Rectal smooth muscle tissue (tissue), 1 donor: ENCODE data around the gene MMAB.

Experiments used
- H3K27ac ChIP-seq: one replicate; pipeline ENCODE4 v1.7.0; 2013; ENCODE audit warnings: low read depth, low read length, inconsistent platforms
- H3K27me3 ChIP-seq: one replicate; pipeline ENCODE4 v1.7.0; 2013; ENCODE audit warnings: low read length; ENCODE audit not compliant: control insufficient read depth, insufficient read depth
- H3K36me3 ChIP-seq: one replicate; pipeline ENCODE4 v1.7.0; 2013; ENCODE audit warnings: low read length; ENCODE audit not compliant: control insufficient read depth, insufficient read depth
- H3K4me1 ChIP-seq: one replicate; pipeline ENCODE4 v1.7.0; 2013; ENCODE audit warnings: low read length; ENCODE audit not compliant: control insufficient read depth, insufficient read depth
- H3K4me3 ChIP-seq: one replicate; pipeline ENCODE4 v1.7.0; 2013; ENCODE audit warnings: low read length
- H3K9ac ChIP-seq: one replicate; pipeline ENCODE4 v1.7.0; 2013; ENCODE audit warnings: low read length

Gene MMAB

DNA sequence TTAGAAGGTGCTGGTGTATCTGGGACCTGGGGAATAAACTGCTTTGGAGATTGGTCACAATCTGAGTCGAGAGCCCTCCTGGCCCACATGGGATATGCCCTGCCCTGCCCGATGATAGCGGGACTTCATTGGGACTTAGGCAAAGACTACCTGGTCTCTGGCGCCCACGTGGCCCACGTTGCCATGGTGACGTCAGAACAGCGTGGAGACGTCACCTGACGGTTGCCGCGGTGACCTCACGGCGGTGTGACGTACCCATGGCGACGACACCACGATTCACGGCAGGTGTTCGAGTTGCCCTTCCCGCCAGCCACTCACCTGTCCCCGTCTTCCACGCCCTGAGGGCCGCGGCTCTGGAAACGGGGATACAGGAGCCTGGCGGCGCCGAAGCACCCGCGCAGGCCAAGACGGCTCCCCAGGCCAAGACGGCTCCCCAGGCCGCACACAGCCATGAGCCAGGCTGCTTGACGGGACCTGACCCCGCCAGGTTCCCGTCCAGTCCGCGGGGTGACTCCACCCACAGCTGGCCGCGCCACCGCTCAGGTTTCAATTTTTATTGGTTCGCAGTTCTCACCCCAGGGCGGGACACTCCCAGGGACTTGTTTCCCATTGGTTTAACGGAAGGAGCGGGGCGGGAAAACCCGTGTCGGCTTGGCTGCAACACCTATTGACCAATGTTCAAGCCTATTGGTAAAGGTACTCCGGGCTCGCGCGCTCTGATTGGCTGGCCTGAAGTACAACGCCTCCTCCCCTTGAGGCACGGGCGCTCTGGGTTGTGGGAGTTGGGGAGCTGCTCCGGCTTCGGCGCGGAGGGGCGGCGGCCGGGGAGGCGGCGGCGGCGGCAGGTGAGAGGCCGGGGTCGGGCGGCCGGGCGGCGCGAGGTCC is at the start of gene MMAB, which contains the start of gene MVK:
Gene MMAB (minus strand): TSS at position 476 of the 885 bp plus-strand sequence. CDS start 24 bp downstream, at position 452.
Gene MVK (plus strand): TSS at position 766 of the 885 bp plus-strand sequence. CDS start 1,029 bp downstream, outside the sequence.
- Histone ChIP-seq H3K27me3 (no peaks in the 10 kb centered on the region), H3K27ac (peak within 1 kb of the TSS; percentile 56), H3K4me1 (peaks cover 9% of the 10 kb centered on the region), H3K4me3 (peak within 1 kb of the TSS; percentile 83), H3K9ac (peak within 1 kb of the TSS; percentile 33), H3K36me3 (peaks cover 8% of the 10 kb centered on the region)

DNA sequence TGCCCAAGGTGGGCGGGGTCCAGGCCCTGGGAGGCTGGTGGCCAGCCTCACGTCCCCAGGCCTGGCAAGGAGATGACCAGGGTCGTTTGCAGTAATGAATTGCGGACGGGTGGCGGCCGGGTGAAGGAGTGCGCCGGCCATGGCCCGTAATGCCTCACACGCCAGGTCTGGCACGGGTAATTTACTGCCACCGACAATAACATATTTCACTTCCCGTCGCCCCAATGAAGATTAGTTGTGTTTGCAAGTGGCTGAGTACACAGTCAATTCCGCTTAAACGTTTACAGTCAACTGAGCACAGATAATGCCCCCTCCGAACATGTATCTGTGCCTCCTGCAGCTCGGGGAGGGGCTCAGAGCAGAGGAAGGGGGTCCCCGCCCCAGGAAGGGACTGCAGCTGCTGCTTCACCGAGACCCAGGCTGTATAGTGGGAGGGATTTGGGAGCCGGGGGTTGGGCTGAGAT is 48.6 kb upstream of the MMAB start:
- Histone ChIP-seq H3K9ac (no peak overlapping the region), H3K36me3 (no peaks in the 10 kb centered on the region), H3K27me3 (no peaks in the 10 kb centered on the region), H3K4me3 (no peak overlapping the region), H3K4me1 (no peaks in the 10 kb centered on the region), H3K27ac (no peak overlapping the region)

DNA sequence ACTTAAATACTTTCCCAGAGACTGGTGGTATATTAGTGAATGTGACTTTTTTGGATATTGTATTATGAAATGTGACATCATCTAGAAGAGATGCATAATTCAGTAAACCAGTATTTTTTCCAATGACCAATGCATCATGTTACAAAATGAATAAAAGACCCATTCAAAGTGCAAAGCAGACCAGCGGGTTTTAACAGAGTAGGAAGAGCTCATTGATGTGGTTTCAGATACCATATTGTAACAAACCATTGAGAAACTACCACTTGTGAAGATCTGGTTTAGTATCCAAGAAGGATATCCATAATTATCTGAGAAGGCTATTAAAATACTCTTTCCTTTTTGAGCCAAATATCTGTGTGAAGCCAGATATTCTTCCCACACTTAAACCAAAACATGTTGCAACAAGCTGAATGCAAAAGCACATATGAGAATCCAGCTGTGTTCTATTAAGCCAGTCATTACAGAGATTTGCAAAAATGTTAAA is 47.9 kb upstream of the MMAB start:
- Histone ChIP-seq H3K27ac (no peak overlapping the region), H3K27me3 (no peaks in the 10 kb centered on the region), H3K9ac (no peak overlapping the region), H3K36me3 (no peaks in the 10 kb centered on the region), H3K4me1 (no peaks in the 10 kb centered on the region), H3K4me3 (no peak overlapping the region)

DNA sequence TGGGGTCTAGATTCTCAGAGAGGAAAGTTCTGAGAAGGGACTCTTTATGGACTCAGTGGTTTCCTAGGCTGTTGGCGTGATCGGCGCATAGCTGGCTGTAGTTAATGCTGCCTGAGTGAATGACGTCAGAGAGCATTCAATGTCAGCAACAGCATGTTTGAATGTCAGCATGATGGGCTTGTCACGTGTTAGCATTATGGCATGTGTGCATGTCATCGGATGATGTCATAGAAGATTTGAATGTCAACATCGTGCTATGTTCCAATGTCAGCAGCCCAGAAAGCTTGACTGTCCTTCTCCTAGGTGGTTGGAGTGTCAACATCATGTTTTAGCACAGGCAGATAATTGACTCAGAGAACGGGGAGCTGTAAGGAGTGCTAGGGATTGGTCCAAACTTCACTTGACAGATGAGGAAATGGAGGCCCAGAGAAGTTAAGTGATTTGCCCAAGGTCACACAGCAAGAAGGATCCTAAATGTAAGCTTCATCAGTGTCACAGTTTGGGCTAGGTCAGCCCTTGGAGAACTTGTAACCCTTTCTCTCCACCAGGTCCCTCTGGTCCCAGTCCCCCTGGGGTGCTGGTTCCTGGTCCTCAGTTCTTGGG is 45.8 kb upstream of the MMAB start:
- Histone ChIP-seq H3K9ac (no peak overlapping the region), H3K4me1 (no peaks in the 10 kb centered on the region), H3K27me3 (no peaks in the 10 kb centered on the region), H3K27ac (no peak overlapping the region), H3K4me3 (no peak overlapping the region), H3K36me3 (no peaks in the 10 kb centered on the region)

DNA sequence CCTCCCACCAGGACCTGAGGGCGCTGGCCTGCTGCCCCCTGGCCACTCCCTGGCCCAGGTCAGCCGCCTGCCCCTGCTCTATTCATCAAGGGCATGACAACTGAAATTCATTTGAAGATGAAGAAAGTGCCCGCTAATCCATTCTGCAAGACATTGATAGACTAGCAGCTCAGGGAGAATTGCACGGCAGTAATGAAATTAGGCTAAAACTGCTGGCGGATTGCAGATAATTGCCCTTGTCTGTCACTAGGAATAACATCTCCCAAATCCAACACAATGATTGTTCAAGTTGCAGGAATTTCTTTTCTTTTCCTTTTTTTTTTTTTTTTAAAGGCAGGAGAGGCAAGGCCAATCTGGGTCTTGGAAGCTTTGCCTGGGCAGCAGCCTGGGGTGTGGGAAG is 44.8 kb upstream of the MMAB start:
- Histone ChIP-seq H3K27ac (no peak overlapping the region), H3K9ac (no peak overlapping the region), H3K27me3 (no peaks in the 10 kb centered on the region), H3K36me3 (no peaks in the 10 kb centered on the region), H3K4me3 (no peak overlapping the region), H3K4me1 (no peaks in the 10 kb centered on the region)

DNA sequence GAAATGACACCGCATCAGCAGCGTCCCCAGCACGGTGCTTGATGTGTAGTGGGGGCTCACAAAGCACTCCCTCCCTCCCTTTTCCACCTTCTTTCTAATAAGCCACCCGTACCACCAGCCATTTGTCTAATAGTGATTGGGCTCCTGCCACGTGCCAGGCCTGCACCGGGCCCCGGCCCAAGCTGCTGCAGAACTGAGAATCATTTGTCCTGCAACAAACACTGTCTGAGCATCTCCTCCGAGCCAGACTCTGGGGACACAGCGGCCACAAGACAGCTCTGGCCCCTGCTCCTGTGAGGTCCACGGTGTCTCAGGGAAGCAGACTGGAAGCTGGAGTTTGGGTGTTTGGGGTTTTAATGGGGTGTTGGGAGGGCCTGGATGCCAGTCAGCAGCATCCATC is 44.2 kb upstream of the MMAB start:
- Histone ChIP-seq H3K27me3 (no peaks in the 10 kb centered on the region), H3K36me3 (no peaks in the 10 kb centered on the region), H3K9ac (no peak overlapping the region), H3K4me1 (no peaks in the 10 kb centered on the region), H3K27ac (no peak overlapping the region), H3K4me3 (no peak overlapping the region)

DNA sequence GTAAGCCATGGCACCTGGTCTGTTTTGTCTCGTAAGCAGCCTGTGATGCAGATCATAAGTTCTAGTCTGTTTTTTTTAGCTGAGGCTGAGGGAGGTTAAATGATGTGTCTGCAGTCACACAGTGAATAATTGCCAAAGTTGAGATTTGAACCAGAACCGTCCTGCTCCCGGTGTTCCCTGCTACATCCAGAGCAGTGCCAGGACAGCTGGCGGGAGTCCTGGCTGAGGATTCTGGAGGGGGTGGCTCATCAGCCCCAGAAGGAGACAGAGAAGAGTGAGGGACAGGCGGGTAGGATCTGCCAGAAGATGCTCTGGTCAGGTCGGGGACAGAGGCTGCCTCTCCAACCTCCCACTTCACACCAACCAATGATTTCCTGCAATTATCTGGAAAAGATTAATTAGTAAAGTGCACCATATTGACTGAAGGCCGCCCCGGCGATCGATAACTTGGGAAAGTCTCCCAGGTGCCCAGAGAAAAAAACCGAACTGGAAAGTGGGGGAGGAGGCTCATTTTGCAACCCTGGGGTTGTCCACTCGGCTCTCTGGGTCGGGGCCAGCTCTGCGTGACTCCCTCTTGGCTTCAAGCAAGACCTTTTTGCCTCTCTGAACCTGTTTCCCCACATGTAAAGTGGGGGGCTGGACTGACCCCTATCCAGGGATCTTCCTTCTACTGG is 42.4 kb upstream of the MMAB start:
- no peaks in the 10 kb centered on the region for H3K4me1 ChIP-seq
- no peaks in the 10 kb centered on the region for H3K36me3 ChIP-seq
- H3K27ac ChIP-seq, result no peak overlapping the region
- H3K4me3 ChIP-seq, result no peak overlapping the region
- no peaks in the 10 kb centered on the region for H3K27me3 ChIP-seq
- H3K9ac ChIP-seq, result no peak overlapping the region

DNA sequence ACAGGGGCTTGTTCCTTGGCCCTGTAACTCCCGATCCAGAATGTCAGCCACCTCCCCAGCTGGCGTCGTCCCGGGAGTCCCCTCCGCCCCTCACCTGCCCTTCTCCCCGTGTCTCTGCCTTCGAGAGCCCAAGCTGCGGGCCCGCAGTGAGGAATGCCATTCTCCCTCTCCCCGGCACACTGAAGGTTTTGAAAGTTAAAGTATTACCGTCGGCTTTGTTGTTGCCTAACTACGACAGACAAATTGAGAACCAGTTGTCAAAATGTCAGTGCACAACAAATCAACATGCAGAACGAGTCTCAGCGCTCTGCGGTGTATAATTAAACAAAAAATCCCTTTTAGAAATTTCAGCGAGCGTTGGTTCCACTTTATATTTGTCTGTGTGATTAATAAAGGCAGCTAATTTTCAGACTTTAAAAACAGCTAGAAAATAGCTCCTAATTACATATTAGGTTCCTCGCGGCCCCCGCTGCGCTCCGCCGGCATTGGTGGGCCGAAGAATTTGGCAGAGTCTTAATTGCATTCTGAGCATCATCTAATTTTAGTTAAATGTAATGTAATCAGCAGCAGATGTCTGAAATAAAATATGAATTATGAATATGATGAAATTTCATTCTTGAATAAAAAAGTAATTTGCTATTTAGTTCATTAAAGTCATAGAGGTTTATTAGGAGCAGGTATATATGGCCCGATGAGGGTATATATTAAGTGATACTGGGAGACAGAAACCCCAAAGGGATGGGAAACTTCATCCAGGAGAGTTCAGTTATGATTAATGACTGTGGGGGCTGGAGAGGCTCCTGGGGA is 40.5 kb upstream of the MMAB start:
- H3K4me1 ChIP-seq, result no peaks in the 10 kb centered on the region
- H3K36me3 ChIP-seq, result no peaks in the 10 kb centered on the region
- H3K27me3 ChIP-seq, result peaks cover 2% of the 10 kb centered on the region
- H3K27ac ChIP-seq, result no peak overlapping the region
- H3K4me3 ChIP-seq, result no peak overlapping the region
- H3K9ac ChIP-seq, result no peak overlapping the region

DNA sequence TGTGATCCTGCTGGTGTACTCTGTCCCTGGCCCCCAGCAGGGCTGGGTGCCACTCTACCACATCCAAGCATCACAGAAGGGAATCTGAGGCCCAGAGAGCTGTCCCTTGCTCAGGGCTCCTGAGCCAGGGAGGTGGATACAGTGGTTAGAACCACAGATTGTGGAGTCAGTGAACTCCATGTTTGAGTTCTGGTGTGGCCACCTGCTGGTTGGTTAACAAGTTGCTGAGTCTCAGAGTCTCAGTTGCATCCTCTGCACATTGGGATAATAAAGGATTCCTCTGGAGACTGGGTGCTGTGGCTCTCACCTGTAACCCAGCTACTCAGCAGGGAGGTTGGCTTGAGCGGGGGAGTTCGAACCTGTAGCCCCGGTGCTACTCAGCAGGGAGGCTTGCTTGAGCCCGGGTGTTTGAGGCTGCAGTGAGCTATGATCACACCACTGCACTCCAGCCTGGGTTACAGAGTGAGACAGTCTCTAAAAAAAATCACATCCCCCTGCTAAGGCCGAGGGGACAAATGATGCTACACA is 39.7 kb upstream of the MMAB start:
- Histone ChIP-seq H3K4me1 (no peaks in the 10 kb centered on the region), H3K27me3 (peaks cover 2% of the 10 kb centered on the region), H3K9ac (no peak overlapping the region), H3K4me3 (no peak overlapping the region), H3K36me3 (no peaks in the 10 kb centered on the region), H3K27ac (no peak overlapping the region)

DNA sequence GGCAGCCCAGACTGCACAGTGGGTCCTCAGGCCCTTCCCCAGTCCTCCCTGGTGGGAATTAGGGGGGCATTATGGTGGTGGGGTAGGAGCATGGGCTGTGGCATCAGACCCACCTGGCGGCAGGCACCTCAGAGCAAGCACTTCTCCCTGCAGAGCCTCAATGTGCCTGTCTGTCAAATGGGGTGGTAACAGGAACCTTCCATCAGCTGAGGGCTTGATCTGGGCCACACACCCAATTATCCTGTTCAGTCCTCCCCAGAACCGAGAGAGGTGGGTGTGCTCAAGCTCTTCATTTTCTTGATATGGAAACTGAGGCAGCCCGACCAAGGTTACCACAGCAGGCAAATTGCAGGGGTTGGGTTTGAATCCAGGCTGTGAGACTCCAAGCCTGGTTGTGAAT is 38.7 kb upstream of the MMAB start:
- no peak overlapping the region for H3K27ac ChIP-seq
- no peaks in the 10 kb centered on the region for H3K36me3 ChIP-seq
- H3K27me3 ChIP-seq, result peaks cover 2% of the 10 kb centered on the region
- H3K9ac ChIP-seq, result no peak overlapping the region
- no peaks in the 10 kb centered on the region for H3K4me1 ChIP-seq
- H3K4me3 ChIP-seq, result no peak overlapping the region

DNA sequence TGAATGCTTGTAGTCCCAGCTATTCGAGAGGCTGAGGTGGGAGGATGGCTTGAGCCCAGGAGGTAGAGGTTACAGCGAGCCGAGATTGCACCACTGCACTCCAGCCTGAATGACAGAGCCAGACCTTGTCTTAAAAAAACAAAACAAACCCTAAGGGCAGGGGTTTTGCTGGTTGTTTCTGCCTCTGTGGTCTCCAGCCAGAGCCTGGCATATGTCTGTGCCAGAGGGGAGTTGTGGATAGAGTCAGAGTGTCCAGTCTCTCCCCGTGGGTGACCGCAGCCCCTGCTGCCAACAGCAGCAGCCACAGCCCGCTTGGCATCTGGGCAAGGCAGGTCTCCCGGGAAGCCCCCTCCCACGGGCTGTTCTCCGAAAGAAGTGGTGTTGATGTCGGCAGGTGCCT is 37.9 kb upstream of the MMAB start:
- Histone ChIP-seq H3K36me3 (no peaks in the 10 kb centered on the region), H3K27me3 (peaks cover 2% of the 10 kb centered on the region), H3K9ac (no peak overlapping the region)

More for the DNA sequence above, 37.9 kb upstream of the MMAB start:
- Histone ChIP-seq H3K4me1 (no peaks in the 10 kb centered on the region), H3K27ac (no peak overlapping the region), H3K4me3 (no peak overlapping the region)
